ENCODE results near the gene ZBTB20. TPM values are rescaled to one million over a fixed set of nuclear protein-coding genes. Genes with fewer than 3 reads are reported as not detected.

ZBTB20 gene
- total RNA-seq, 2 donors from 2014 or later, result 112 to 120 TPM

- DNase-seq (ENCODE audit: low spot score) (no peak), ATAC-seq (ENCODE audit: insufficient number of reproducible peaks, low FRiP score, low read depth) (no peak)
- H3K36me3 ChIP-seq, result no peaks in the 10 kb centered on the region
Measured at GRCh38 chr3:114590309-114591047, 556.6 kb downstream of the ZBTB20 start.

GRCh38 chr3:114587986-114588385, 559.1 kb downstream of the ZBTB20 start:
- DNase-seq (ENCODE audit: low spot score) (no peak), ATAC-seq (ENCODE audit: insufficient number of reproducible peaks, low FRiP score, low read depth) (no peak)
- no peak for TF ChIP-seq CTCF (IDR thresholded peaks at IDR 0.05)
- Histone ChIP-seq H3K4me3 (no peak overlapping the region), H3K27ac (no peak overlapping the region), H3K9me3 (no peaks in the 10 kb centered on the region), H3K27me3 (replicated peaks; ENCODE audit: insufficient read depth) (no peaks in the 10 kb centered on the region), H3K4me1 (ENCODE audit: control insufficient read depth in 1 of 2, low read depth in 2 of 2) (no peaks in the 10 kb centered on the region), H3K36me3 (no peaks in the 10 kb centered on the region)

More at GRCh38 chr3:114590309-114591047, 556.6 kb downstream of the ZBTB20 start:
- Histone ChIP-seq H3K4me3 (no peak overlapping the region), H3K27ac (no peak overlapping the region), H3K9me3 (no peaks in the 10 kb centered on the region), H3K27me3 (replicated peaks; ENCODE audit: insufficient read depth) (no peaks in the 10 kb centered on the region), H3K4me1 (ENCODE audit: control insufficient read depth in 1 of 2, low read depth in 2 of 2) (no peaks in the 10 kb centered on the region)
- no peak for TF ChIP-seq CTCF (IDR thresholded peaks at IDR 0.05)

GRCh38 chr3:114586119-114586518, 561.0 kb downstream of the ZBTB20 start:
- H3K4me1 ChIP-seq (ENCODE audit: control insufficient read depth in 1 of 2, low read depth in 2 of 2), result no peaks in the 10 kb centered on the region
- DNase-seq (ENCODE audit: low spot score), result no peak
- no peak overlapping the region for H3K4me3 ChIP-seq
- no peak for TF ChIP-seq CTCF (IDR thresholded peaks at IDR 0.05)
- no peak overlapping the region for H3K27ac ChIP-seq
- no peaks in the 10 kb centered on the region for H3K36me3 ChIP-seq
- H3K27me3 ChIP-seq (replicated peaks; ENCODE audit: insufficient read depth), result no peaks in the 10 kb centered on the region
- ATAC-seq (ENCODE audit: insufficient number of reproducible peaks, low FRiP score, low read depth), result no peak
- no peaks in the 10 kb centered on the region for H3K9me3 ChIP-seq

DNA sequence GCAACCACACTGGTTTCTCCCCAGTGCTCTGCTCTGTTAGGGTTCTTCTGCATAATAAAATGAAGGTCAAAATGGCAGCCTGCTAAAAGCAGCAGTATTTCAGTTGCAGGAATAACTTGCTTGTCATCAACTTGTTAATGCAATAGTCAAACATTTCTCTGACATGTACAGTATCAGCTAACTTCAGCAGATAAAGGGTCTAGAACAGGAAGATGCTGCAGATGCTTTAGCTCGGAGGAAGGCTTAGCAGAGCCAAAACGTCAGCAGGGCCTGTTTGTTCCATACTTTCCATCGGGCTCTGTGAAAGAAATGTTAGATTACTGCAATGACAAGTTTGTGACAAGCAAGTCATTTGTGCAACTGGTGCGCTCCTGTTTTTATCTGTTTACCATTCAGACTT, 561.4 kb downstream of the ZBTB20 start:
- no peaks in the 10 kb centered on the region for H3K9me3 ChIP-seq
- H3K4me3 ChIP-seq, result no peak overlapping the region
- H3K27me3 ChIP-seq (replicated peaks; ENCODE audit: insufficient read depth), result no peaks in the 10 kb centered on the region
- H3K27ac ChIP-seq, result no peak overlapping the region
- no peak for DNase-seq (ENCODE audit: low spot score)
- no peaks in the 10 kb centered on the region for H3K36me3 ChIP-seq
- ATAC-seq (ENCODE audit: insufficient number of reproducible peaks, low FRiP score, low read depth), result no peak
- no peak for TF ChIP-seq CTCF (IDR thresholded peaks at IDR 0.05)
- H3K4me1 ChIP-seq (ENCODE audit: control insufficient read depth in 1 of 2, low read depth in 2 of 2), result no peaks in the 10 kb centered on the region

DNA sequence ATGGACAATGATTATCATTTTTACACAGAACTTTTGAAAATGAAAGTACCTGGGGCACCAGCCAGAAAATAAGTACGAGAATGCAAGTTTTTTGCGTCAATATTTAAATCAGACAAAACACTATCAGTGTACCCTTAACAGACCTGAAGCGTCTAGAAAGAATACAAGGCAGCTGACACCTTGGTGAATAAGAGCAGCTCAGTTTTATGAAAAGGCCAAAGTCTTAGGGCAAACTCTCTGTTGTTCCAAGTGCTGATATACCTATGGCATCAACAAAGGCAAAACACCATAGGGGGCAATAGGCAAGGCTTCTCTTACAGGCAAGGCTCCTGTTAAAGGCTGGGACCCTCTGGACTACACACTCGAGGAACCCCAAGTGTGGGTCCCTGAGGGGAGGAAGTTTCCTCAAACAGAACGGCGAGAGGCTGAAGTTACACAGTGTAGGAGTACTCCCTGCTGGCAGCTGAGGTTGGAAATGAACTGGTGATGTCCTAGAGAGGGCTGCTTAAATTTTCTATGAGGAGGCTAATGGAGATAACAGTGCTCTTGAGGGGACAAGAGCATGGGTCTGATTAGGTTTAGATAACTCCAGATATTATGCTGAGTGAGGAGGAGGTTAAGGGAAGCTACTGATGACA, 562.2 kb downstream of the ZBTB20 start:
- TF ChIP-seq CTCF (IDR thresholded peaks at IDR 0.05), result no peak
- no peak overlapping the region for H3K4me3 ChIP-seq

More for the DNA sequence above, 562.2 kb downstream of the ZBTB20 start:
- H3K9me3 ChIP-seq, result no peaks in the 10 kb centered on the region
- no peaks in the 10 kb centered on the region for H3K27me3 ChIP-seq (replicated peaks; ENCODE audit: insufficient read depth)
- no peaks in the 10 kb centered on the region for H3K4me1 ChIP-seq (ENCODE audit: control insufficient read depth in 1 of 2, low read depth in 2 of 2)
- H3K36me3 ChIP-seq, result no peaks in the 10 kb centered on the region
- H3K27ac ChIP-seq, result no peak overlapping the region
- ATAC-seq (ENCODE audit: insufficient number of reproducible peaks, low FRiP score, low read depth) (no peak), DNase-seq (ENCODE audit: low spot score) (no peak)
